Stimulated activated CD4-positive, alpha-beta T cell treated with anti-CD3 and anti-CD28 coated beads, Interleukin-2, amount 100 ng/mL, for 24 hours (primary cell): ENCODE results near the gene RASL10A.

Experiments used
- DNase-seq, 2 donors: peaks; one replicate each; pipeline ENCODE4 v3.0.0-alpha.2; 2020

RASL10A gene

GRCh38 chr22:29267858-29268510 lies 47.5 kb downstream of the RASL10A start, which contains the start of the genes EWSR1 and RHBDD3:
EWSR1 (plus strand) TSS chr22:29268268; CDS start chr22:29268337, 69 bp downstream.
RHBDD3 (minus strand) TSS chr22:29267981; CDS start chr22:29265626, 2,355 bp downstream.
- peak; percentile 95 to 98 for DNase-seq

GRCh38 chr22:29267462-29267857 lies 48.0 kb downstream of the RASL10A start:
- no peak for DNase-seq

DNA sequence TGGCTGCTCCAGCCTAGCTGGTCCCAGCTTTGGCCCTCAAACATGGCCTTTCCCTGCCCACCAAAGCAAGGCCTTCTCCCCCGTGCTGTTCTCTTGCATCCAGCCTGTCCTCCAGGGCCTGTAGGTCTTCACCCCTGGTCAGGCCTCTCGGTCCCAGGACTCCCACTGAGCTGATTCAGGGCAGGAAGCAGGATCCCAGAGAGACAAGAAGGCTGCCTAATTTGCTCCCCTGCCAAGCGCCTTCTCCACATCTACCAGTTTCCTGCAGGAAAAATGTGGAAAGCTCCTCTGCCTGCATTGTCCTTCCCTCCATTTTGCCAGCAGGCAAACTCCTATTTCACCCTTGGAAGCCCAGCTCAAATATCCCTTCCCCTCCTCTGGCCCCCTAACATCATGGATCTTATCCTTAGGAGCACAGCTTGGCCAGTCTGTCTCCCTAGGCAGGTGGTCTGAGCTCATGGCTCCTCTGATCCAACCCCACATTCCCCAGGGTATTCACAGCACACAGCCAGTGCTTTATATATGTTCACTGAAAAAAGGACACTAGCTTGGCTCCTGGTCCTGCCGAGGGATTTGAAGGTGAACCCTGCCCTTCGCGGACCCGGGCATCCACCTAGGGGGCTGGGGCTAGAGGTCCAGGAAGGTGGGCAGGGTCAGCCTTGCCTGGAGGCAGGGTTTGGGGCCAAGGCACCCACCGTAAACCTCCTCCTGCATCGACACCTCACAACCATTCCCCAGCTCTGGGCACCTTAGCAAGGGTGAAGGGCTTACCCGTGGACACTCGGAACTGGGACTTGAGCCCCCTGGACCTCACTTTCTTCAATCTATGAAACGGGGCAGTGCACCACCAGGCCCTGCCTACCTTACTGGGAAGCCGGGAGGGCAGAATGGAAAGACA lies 48.7 kb downstream of the RASL10A start:
- DNase-seq, result no peak

- no peak for DNase-seq
Measured at GRCh38 chr22:29265929-29266328, 49.6 kb downstream of the RASL10A start.

GRCh38 chr22:29265305-29265704 lies 50.2 kb downstream of the RASL10A start:
- no peak for DNase-seq

DNA sequence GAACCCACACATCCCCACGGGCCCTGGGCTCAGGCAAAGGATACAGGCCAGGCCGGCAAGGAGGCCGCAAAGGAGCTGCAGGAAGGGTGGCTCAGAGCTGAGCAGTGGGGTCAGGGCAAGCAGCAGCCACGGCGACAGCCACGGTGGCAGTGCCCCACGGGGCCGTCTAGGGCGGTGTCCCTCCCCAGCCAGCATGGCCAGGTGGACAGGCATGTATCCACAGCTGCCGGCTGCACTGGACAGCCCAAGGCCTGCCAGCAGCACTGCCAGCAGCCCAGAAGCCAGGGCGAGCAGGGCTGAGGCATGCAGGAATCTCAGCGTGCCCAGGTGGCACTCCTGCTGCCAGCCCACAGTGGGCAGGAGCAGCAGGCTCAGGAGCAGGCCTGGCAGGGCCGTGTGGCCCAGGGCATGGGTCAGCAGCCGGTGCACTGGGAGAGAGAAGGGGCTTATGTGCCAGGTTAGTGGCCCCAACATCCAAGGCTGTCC lies 51.7 kb downstream of the RASL10A start:
- DNase-seq, result no peak
